ENCODE data around the gene ABCB1. TPM values are rescaled to one million over a fixed set of nuclear protein-coding genes. Genes with fewer than 3 reads are reported as not detected.
A peak's percentile ranks its signal among the peaks of the same experiment; 100 is the strongest.

Gene ABCB1
- total and polyA plus RNA-seq, 2 donors (not counting 3 experiments of a cell fraction or from before 2014, with no cell fraction given): 7.1 to 7.5 TPM

DNA sequence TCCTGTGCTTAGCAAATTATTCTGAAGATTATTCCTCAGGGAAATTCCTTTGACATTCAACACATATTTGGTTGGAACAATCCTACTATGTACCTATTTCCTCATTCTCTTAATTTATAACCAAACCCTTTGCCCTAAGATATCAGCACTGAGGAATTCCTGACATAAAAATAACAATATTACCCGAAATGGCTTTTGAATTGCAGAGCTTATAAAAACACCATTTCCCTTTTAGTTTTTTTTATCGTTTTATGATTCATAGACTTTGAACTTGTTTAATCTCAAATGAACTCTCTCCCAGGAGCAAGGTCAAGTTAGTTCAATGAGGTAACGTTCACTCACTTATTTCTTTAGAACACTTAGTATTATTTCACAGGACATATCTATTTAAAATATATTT lies 7.7 kb upstream of the ABCB1 start:
- peak overlapping the region; percentile 47 for H3K4me2 ChIP-seq (ENCODE audit: insufficient read depth, low read length)
- no peak overlapping the region for H3K27ac ChIP-seq (ENCODE audit: insufficient read depth, low read depth, low read length)
- ChIA-PET POLR2A (no interaction called here), CTCF (interaction anchor here (0.9 to 2.4 kb wide), 3 partner anchors 8 to 12 kb away, joined by 3 to 7 read pairs (median 5); partner anchors contain the start of gene ABCB1)
- intact Hi-C loops (cut with micrococcal nuclease): no loop called here
- H4K20me1 ChIP-seq (replicated peaks; ENCODE audit: control insufficient read depth, extremely low read depth, insufficient read depth, low read length): no peaks in the 10 kb centered on the region
- H3K27me3 ChIP-seq (ENCODE audit: control insufficient read depth in 2 of 2, insufficient read depth in 2 of 2, low read length in 2 of 2): peaks cover 4 to 5% of the 10 kb centered on the region in 2 experiments
- H3K79me2 ChIP-seq (ENCODE audit: control insufficient read depth, insufficient read depth, low read length): no peaks in the 10 kb centered on the region
- H3K4me1 ChIP-seq (ENCODE audit: control insufficient read depth, extremely low read depth, insufficient read depth, low read length): peaks cover 19% of the 10 kb centered on the region
- H2AFZ ChIP-seq (ENCODE audit: low read depth, low read length): no peak overlapping the region
- dilution Hi-C loops (cut with MboI; ENCODE audit: extremely low pct_ligation_motif_present, low sequenced_read_pairs): no loop called here
- DNase-seq (ENCODE audit: low read depth, low spot score) (peak; percentile 57), FAIRE-seq (no peak)
- no peaks in the 10 kb centered on the region for H3K36me3 ChIP-seq (ENCODE audit: control insufficient read depth in 2 of 2, extremely low read depth in 1 of 2, insufficient read depth in 2 of 2, low read length in 2 of 2)
- TF ChIP-seq MYC (IDR thresholded peaks at IDR 0.05; ENCODE audit: low read depth, low read length): no peak
- no peak for TF ChIP-seq POLR2A (IDR thresholded peaks at IDR 0.05; ENCODE audit: low read depth, low read length)
- TF ChIP-seq, protein P1, sequence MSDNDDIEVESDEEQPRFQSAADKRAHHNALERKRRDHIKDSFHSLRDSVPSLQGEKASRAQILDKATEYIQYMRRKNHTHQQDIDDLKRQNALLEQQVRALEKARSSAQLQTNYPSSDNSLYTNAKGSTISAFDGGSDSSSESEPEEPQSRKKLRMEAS (IDR thresholded peaks at IDR 0.05; ENCODE audit: insufficient read depth, insufficient read length): no peak
- TF ChIP-seq FOS (IDR thresholded peaks at IDR 0.05; ENCODE audit: borderline replicate concordance, insufficient read depth, low read length): no peak
- no peak for TF ChIP-seq EZH2 (IDR thresholded peaks at IDR 0.05; ENCODE audit: borderline replicate concordance, low read depth, low read length, severe bottlenecking)
- TF ChIP-seq GATA2 (IDR thresholded peaks at IDR 0.05; ENCODE audit: insufficient read depth, insufficient read length, low read depth, low read length): no peak
- no TSS peak for BruUV-seq (replicated peaks)
- H3K4me3 ChIP-seq (replicated peaks in 1 of 3; ENCODE audit: insufficient read depth in 1 of 3, low read depth in 1 of 3, low read length in 3 of 3): no peak overlapping the region
- H3K9me3 ChIP-seq (replicated peaks; ENCODE audit: control insufficient read depth, insufficient read depth, low read length): no peaks in the 10 kb centered on the region
- H3K9ac ChIP-seq (replicated peaks; ENCODE audit: extremely low read depth, insufficient read depth, low read length): no peak overlapping the region
- no peaks in the 10 kb centered on the region for H3K9me1 ChIP-seq (replicated peaks; ENCODE audit: control insufficient read depth, extremely low read depth, insufficient read depth, low read length)

DNA sequence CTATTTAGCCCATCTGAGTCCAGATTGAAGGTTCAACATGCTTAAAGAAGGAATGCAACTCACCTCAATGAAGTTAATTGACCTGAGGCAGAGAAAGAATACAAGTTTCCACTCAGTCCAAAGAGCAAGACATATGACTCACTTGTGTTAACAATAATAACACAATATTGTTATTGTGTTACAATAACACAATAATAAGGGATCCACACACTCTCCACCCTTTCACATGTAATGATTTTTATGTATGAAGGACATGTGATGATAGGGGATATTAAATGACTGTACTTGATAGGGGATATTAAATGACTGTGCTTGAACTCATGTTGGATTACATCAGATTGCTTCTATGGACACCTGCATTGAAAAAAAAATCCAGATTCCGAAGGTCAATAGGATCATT lies 3.6 kb upstream of the ABCB1 start:
- Histone ChIP-seq H3K36me3 (ENCODE audit: control insufficient read depth in 2 of 2, extremely low read depth in 1 of 2, insufficient read depth in 2 of 2, low read length in 2 of 2) (no peaks in the 10 kb centered on the region), H3K4me2 (ENCODE audit: insufficient read depth, low read length) (no peak overlapping the region), H3K4me3 (replicated peaks in 1 of 3; ENCODE audit: insufficient read depth in 1 of 3, low read depth in 1 of 3, low read length in 3 of 3) (no peak overlapping the region), H3K27ac (ENCODE audit: insufficient read depth, low read depth, low read length) (no peak overlapping the region), H3K4me1 (ENCODE audit: control insufficient read depth, extremely low read depth, insufficient read depth, low read length) (peaks cover 25% of the 10 kb centered on the region), H3K27me3 (ENCODE audit: control insufficient read depth in 2 of 2, insufficient read depth in 2 of 2, low read length in 2 of 2) (peaks cover 15 to 27% of the 10 kb centered on the region in 2 experiments), H3K9ac (replicated peaks; ENCODE audit: extremely low read depth, insufficient read depth, low read length) (no peak overlapping the region), H3K79me2 (ENCODE audit: control insufficient read depth, insufficient read depth, low read length) (no peaks in the 10 kb centered on the region), H3K9me1 (replicated peaks; ENCODE audit: control insufficient read depth, extremely low read depth, insufficient read depth, low read length) (no peaks in the 10 kb centered on the region), H3K9me3 (replicated peaks; ENCODE audit: control insufficient read depth, insufficient read depth, low read length) (no peaks in the 10 kb centered on the region), H2AFZ (ENCODE audit: low read depth, low read length) (no peak overlapping the region), H4K20me1 (replicated peaks; ENCODE audit: control insufficient read depth, extremely low read depth, insufficient read depth, low read length) (no peaks in the 10 kb centered on the region)
- no TSS peak for BruUV-seq (replicated peaks)
- TF ChIP-seq, protein P1 (IDR thresholded peaks at IDR 0.05; ENCODE audit: insufficient read depth, insufficient read length): no peak
- no peak for TF ChIP-seq POLR2A (IDR thresholded peaks at IDR 0.05; ENCODE audit: low read depth, low read length)
- intact Hi-C loops (cut with micrococcal nuclease): no loop called here
- ChIA-PET POLR2A (no interaction called here), CTCF (no interaction called here)
- DNase-seq (ENCODE audit: low read depth, low spot score): no peak
- no peak for FAIRE-seq
- dilution Hi-C loops (cut with MboI; ENCODE audit: extremely low pct_ligation_motif_present, low sequenced_read_pairs): no loop called here
